OCI-LY7 (cell line): ENCODE results near the gene ZMYND8. TPM values are rescaled to one million over a fixed set of nuclear protein-coding genes. Genes with fewer than 3 reads are reported as not detected.

ENCODE experiments used
- BruUV-seq: library from RNA; stranded (reverse); fragments of 400-500 nt; replicated peaks from 2 replicates; lab custom pipeline; 2021; lab: Mats Ljungman, UMichigan
- CTCF ChIA-PET: fragments of 300-600 bp; sonication (Branson Sonifier 250); formaldehyde crosslinking; loops from one replicate; lab custom pipeline; 2022; ENCODE audit warnings: antibody characterized with exemption; ENCODE audit not compliant: unreplicated experiment; lab: Charles Lee
- POLR2A ChIA-PET: fragments of 300-600 bp; sonication (Branson Sonifier 250); formaldehyde crosslinking; loops from one replicate; lab custom pipeline; 2022; ENCODE audit warnings: antibody characterized with exemption; lab: Charles Lee
- DNase-seq: peaks from one replicate; pipeline ENCODE4 v3.0.0-alpha.2; 2015; ENCODE audit warnings: low spot score
- H2AFZ ChIP-seq: fragments of 200-600 bp; sonication (generic), shearing (Covaris generic); 2 replicates; pipeline ENCODE4 v1.6.1; 2014; ENCODE audit warnings: mild to moderate bottlenecking, antibody characterized with exemption, low read length, moderate library complexity
- H3K27ac ChIP-seq: fragments of 200-600 bp; sonication (generic); 2 replicates; pipeline ENCODE4 v1.5.1; 2014; ENCODE audit warnings: mixed run types, low read depth, mild to moderate bottlenecking, moderate library complexity, low read length, inconsistent platforms; ENCODE audit not compliant: poor library complexity, severe bottlenecking
- H3K36me3 ChIP-seq: fragments of 200-600 bp; sonication (generic); 2 replicates; pipeline ENCODE4 v1.6.1; 2014; ENCODE audit warnings: mild to moderate bottlenecking, antibody characterized with exemption, low read length, moderate library complexity, mixed read lengths; ENCODE audit not compliant: insufficient read depth
- H3K4me1 ChIP-seq: fragments of 200-600 bp; sonication (generic); 2 replicates; pipeline ENCODE4 v1.5.1; 2014; ENCODE audit warnings: mild to moderate bottlenecking, low read length; ENCODE audit not compliant: insufficient read depth, poor library complexity, severe bottlenecking
- H3K4me2 ChIP-seq: fragments of 200-600 bp; sonication (generic); 2 replicates; pipeline ENCODE4 v1.6.1; 2014; ENCODE audit warnings: mild to moderate bottlenecking, low read length
- H3K4me3 ChIP-seq: fragments of 200-600 bp; sonication (generic); 2 replicates; pipeline ENCODE4 v1.5.1; 2014; ENCODE audit warnings: mild to moderate bottlenecking, low read depth, low read length; ENCODE audit not compliant: poor library complexity, severe bottlenecking
- H3K79me2 ChIP-seq: fragments of 200-600 bp; sonication (generic); 2 replicates; pipeline ENCODE4 v1.6.1; 2016; ENCODE audit warnings: low read depth, mild to moderate bottlenecking, low read length, moderate library complexity, mixed read lengths; ENCODE audit not compliant: insufficient read depth
- H3K9me2 ChIP-seq: fragments of 200-600 bp; sonication (generic); 2 replicates; pipeline ENCODE4 v1.6.1; 2016; ENCODE audit warnings: mild to moderate bottlenecking, low read length, mixed read lengths; ENCODE audit not compliant: insufficient read depth
- H3K9me3 ChIP-seq: fragments of 200-600 bp; sonication (generic); 2 replicates; pipeline ENCODE4 v1.6.1; 2014; ENCODE audit warnings: mild to moderate bottlenecking, mixed run types, low read length, mixed read lengths
- H4K20me1 ChIP-seq: fragments of 200-600 bp; sonication (generic); 2 replicates; pipeline ENCODE4 v1.6.1; 2014; ENCODE audit warnings: mild to moderate bottlenecking, antibody characterized with exemption, low read length, moderate library complexity, mixed read lengths; ENCODE audit not compliant: insufficient read depth
- EZH2phosphoT487 ChIP-seq: fragments of 200-600 bp; sonication (generic); IDR thresholded peaks from 2 replicates; pipeline ENCODE4 v1.6.1; 2018; ENCODE audit warnings: low read depth, borderline replicate concordance, mild to moderate bottlenecking, mixed run types, antibody characterized with exemption, low read length, moderate library complexity, mixed read lengths
- intact Hi-C: fragments of 100-400 bp; cut with micrococcal nuclease; formaldehyde crosslinking; loops from one replicate; pipeline ENCODE4 v1.10.0; 2022; ENCODE audit not compliant: unreplicated experiment
- total RNA-seq, 2 experiments: library from RNA; depleted of rRNA in 1 of 2; stranded (reverse); fragments of >200 nt in 1 of 2; shearing (Covaris generic) in 1 of 2; gene quantifications; 2 replicates each; pipeline ENCODE4 v1.2.3, GENCODE V29; 2014 to 2022
- TF ChIP-seq, protein P1 (sequence below): fragments of 200-600 bp; sonication (generic); conservative IDR thresholded peaks from 2 replicates; pipeline ENCODE4 v1.5.1; 2014; ENCODE audit warnings: mild to moderate bottlenecking, antibody characterized with exemption, low read length, moderate library complexity, mixed read lengths

ZMYND8 gene
- total RNA-seq, 2 experiments from 2014 or later: 30.4 to 69.1 TPM

GRCh38 chr20:47286681-47287080, 69.8 kb downstream of the ZMYND8 start:
- Histone ChIP-seq H3K27ac (no peak overlapping the region), H4K20me1 (no peaks in the 10 kb centered on the region), H3K9me3 (no peaks in the 10 kb centered on the region), H3K9me2 (no peaks in the 10 kb centered on the region), H3K4me2 (no peak overlapping the region), H3K4me1 (no peaks in the 10 kb centered on the region), H3K4me3 (no peak overlapping the region), H2AFZ (no peak overlapping the region), H3K79me2 (no peaks in the 10 kb centered on the region), H3K36me3 (peaks cover 94% of the 10 kb centered on the region)
- intact Hi-C loops: no loop called here
- ChIA-PET CTCF (no interaction called here), POLR2A (no interaction called here)
- no peak for TF ChIP-seq EZH2phosphoT487
- TF ChIP-seq, protein P1, sequence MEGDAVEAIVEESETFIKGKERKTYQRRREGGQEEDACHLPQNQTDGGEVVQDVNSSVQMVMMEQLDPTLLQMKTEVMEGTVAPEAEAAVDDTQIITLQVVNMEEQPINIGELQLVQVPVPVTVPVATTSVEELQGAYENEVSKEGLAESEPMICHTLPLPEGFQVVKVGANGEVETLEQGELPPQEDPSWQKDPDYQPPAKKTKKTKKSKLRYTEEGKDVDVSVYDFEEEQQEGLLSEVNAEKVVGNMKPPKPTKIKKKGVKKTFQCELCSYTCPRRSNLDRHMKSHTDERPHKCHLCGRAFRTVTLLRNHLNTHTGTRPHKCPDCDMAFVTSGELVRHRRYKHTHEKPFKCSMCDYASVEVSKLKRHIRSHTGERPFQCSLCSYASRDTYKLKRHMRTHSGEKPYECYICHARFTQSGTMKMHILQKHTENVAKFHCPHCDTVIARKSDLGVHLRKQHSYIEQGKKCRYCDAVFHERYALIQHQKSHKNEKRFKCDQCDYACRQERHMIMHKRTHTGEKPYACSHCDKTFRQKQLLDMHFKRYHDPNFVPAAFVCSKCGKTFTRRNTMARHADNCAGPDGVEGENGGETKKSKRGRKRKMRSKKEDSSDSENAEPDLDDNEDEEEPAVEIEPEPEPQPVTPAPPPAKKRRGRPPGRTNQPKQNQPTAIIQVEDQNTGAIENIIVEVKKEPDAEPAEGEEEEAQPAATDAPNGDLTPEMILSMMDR: no peak
- no peak for DNase-seq
- BruUV-seq: no TSS peak

- no peaks in the 10 kb centered on the region for H3K9me2 ChIP-seq
- intact Hi-C loops: no loop called here
- ChIA-PET POLR2A (interaction anchor here (0.6 kb wide), 1 partner anchor 356 kb away, joined by 6 read pairs; no protein-coding TSS in a partner anchor), CTCF (no interaction called here)
- no peak for DNase-seq
- no peak overlapping the region for H3K4me2 ChIP-seq
- no peak for TF ChIP-seq EZH2phosphoT487
- TF ChIP-seq, protein P1: no peak
- H3K4me3 ChIP-seq: no peak overlapping the region
- H3K4me1 ChIP-seq: no peaks in the 10 kb centered on the region
- H3K36me3 ChIP-seq: peaks cover 97% of the 10 kb centered on the region
- H2AFZ ChIP-seq: no peak overlapping the region
- no peaks in the 10 kb centered on the region for H3K79me2 ChIP-seq
- no peaks in the 10 kb centered on the region for H4K20me1 ChIP-seq
- no peak overlapping the region for H3K27ac ChIP-seq
- no TSS peak for BruUV-seq
- no peaks in the 10 kb centered on the region for H3K9me3 ChIP-seq
These were observed 71.3 kb downstream of the ZMYND8 start for GRCh38 chr20:47285189-47285588.

GRCh38 chr20:47284373-47284772, 72.1 kb downstream of the ZMYND8 start:
- BruUV-seq: no TSS peak
- POLR2A ChIA-PET: interaction anchor here (0.6 kb wide), 1 partner anchor 357 kb away, joined by 6 read pairs; no protein-coding TSS in a partner anchor
- H3K27ac ChIP-seq: no peak overlapping the region

More at GRCh38 chr20:47284373-47284772, 72.1 kb downstream of the ZMYND8 start:
- H3K9me3 ChIP-seq: no peaks in the 10 kb centered on the region
- DNase-seq: no peak
- no peak overlapping the region for H2AFZ ChIP-seq
- no peaks in the 10 kb centered on the region for H3K79me2 ChIP-seq
- H3K9me2 ChIP-seq: no peaks in the 10 kb centered on the region
- H3K4me1 ChIP-seq: no peaks in the 10 kb centered on the region
- no peak overlapping the region for H3K4me2 ChIP-seq
- TF ChIP-seq, protein P1: no peak
- no peak for TF ChIP-seq EZH2phosphoT487
- H4K20me1 ChIP-seq: no peaks in the 10 kb centered on the region
- CTCF ChIA-PET: no interaction called here
- H3K4me3 ChIP-seq: no peak overlapping the region
- H3K36me3 ChIP-seq: peaks cover 97% of the 10 kb centered on the region
- intact Hi-C loops: no loop called here
